ENCODE data around the gene GNB2.

The GNB2 gene

DNA sequence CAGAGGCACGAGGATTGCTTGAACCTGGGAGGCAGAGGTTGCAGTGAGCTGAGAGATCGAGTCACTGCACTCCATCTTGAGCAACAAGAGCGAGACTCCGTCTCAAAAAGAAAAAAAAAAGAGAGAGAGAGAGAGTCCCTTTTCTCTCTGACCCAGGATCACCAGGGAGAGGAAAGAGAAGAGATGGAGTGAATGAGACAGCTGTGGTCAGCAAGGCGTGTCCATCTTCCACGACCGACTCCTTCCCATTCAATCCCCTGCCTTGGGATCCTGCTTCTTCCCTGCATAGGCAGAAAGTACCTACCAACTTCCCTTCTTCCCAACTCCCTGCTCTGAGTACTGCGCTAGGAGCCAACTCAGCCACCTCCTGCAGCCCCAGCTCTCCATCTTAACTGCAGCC lies 54.7 kb downstream of the GNB2 start:
- no peak overlapping the region for H3K9ac ChIP-seq (ENCODE audit: low read length)
- H3K4me3 ChIP-seq (ENCODE audit: low read length) = no peak overlapping the region
- peaks cover 6% of the 10 kb centered on the region; the same call in 1 of the 2 replicates for H3K4me1 ChIP-seq (ENCODE audit: low read length)
- H3K4me2 ChIP-seq (ENCODE audit: low read length) = no peak overlapping the region
- no peaks in the 10 kb centered on the region for H3K9me3 ChIP-seq (ENCODE audit: insufficient read depth, low read length)
- H3K27me3 ChIP-seq (ENCODE audit: low read depth, low read length) = peaks cover 9% of the 10 kb centered on the region
- no peaks in the 10 kb centered on the region for H3K36me3 ChIP-seq (replicated peaks; ENCODE audit: low read depth, low read length)
- no peak for TF ChIP-seq EZH2phosphoT487 (IDR thresholded peaks at IDR 0.05; ENCODE audit: low read depth)
- TF ChIP-seq, protein P1, sequence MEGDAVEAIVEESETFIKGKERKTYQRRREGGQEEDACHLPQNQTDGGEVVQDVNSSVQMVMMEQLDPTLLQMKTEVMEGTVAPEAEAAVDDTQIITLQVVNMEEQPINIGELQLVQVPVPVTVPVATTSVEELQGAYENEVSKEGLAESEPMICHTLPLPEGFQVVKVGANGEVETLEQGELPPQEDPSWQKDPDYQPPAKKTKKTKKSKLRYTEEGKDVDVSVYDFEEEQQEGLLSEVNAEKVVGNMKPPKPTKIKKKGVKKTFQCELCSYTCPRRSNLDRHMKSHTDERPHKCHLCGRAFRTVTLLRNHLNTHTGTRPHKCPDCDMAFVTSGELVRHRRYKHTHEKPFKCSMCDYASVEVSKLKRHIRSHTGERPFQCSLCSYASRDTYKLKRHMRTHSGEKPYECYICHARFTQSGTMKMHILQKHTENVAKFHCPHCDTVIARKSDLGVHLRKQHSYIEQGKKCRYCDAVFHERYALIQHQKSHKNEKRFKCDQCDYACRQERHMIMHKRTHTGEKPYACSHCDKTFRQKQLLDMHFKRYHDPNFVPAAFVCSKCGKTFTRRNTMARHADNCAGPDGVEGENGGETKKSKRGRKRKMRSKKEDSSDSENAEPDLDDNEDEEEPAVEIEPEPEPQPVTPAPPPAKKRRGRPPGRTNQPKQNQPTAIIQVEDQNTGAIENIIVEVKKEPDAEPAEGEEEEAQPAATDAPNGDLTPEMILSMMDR (IDR thresholded peaks at IDR 0.05; ENCODE audit: low read depth, low read length) = no peak
- no peak overlapping the region for H2AFZ ChIP-seq (ENCODE audit: low read depth, low read length)
- H4K20me1 ChIP-seq (ENCODE audit: insufficient read depth, low read length) = no peaks in the 10 kb centered on the region
- no peaks in the 10 kb centered on the region for H3K79me2 ChIP-seq (ENCODE audit: low read length)
- no peak overlapping the region for H3K27ac ChIP-seq (ENCODE audit: low read length)

Data from OCI-LY3 (cell line).